Measurements from ENCODE around the gene RIPK1. TPM values are rescaled to one million over a fixed set of nuclear protein-coding genes. Genes with fewer than 3 reads are reported as not detected.

RIPK1 gene
- total and polyA plus RNA-seq, 9 of the 15 experiments (the other 6 are each of a cell fraction or from before 2014, with no cell fraction given) = 3.8 to 24.9 (median 17.7) TPM

DNA sequence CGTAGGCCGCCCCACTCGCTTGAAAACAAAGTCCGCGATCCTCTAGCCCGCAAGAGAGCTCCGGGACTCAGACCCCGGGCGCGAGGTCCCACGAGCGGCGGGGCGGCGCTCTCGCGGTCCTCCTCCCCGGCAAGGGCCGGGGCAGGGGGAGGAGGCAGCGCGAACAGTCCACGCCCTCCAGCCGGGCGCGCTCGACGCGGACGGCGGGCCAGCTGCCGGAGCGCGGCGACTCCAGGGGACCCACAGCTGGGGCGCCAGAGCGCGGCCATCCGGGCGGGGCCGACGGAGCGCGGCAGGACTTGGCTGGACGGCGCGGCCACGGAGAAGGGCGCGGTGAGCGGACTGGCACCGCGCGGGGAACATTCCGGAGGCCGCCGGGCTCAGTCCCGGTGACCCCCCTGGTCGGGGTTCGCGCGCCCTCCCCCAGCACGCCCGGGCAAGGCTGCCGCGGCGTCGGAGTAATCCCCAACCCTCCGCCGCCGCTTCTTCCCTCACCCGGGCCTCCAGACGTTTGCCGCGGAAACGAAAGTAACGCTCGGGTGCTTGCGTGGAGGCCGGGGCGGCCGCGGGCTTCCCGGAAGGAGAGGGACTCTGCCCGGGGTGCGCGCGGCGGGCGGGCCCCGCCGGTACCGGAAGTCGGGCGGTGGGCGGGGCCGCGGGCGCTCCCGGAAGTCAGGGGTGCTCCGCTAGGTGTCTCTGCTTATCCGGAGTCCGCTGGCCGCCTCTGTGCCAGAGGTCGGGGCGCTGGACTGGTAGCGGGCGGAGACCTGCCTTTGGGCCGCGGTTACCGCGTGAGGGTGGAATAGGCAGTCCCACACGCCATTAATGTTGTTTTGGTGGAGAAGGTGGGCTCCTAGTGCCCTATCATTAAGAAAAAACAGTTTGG is at the start of gene RIPK1 (continued):
- TF ChIP-seq, protein P1, sequence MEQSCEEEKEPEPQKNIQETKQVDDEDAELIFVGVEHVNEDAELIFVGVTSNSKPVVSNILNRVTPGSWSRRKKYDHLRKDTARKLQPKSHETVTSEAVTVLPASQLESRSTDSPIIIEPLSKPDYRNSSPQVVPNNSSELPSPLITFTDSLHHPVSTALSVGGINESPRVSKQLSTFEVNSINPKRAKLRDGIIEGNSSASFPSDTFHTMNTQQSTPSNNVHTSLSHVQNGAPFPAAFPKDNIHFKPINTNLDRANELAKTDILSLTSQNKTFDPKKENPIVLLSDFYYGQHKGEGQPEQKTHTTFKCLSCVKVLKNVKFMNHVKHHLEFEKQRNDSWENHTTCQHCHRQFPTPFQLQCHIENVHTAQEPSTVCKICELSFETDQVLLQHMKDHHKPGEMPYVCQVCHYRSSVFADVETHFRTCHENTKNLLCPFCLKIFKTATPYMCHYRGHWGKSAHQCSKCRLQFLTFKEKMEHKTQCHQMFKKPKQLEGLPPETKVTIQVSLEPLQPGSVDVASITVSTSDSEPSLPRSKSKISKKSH (CRISPR knock-in tag; IDR thresholded peaks at IDR 0.05) = no peak
- TF ChIP-seq ETS2 (tag; IDR thresholded peaks at IDR 0.05; ENCODE audit: borderline replicate concordance, poor library complexity, severe bottlenecking) = peak; percentile 10
- TF ChIP-seq ZNF717 (CRISPR knock-in tag; IDR thresholded peaks at IDR 0.05) = no peak
- peak; percentile 17; the same call in 1 of the 2 replicates for TF ChIP-seq ZNF407 (IDR thresholded peaks at IDR 0.05; ENCODE audit: low read depth)
- peak; percentile 80 for TF ChIP-seq PHF20 (IDR thresholded peaks at IDR 0.05; ENCODE audit: partially characterized antibody)
- peak; percentile 97; the same call in 1 of the 2 replicates for TF ChIP-seq KAT7 (CRISPR knock-in tag; IDR thresholded peaks at IDR 0.05; ENCODE audit: borderline replicate concordance)
- TF ChIP-seq, protein P2, sequence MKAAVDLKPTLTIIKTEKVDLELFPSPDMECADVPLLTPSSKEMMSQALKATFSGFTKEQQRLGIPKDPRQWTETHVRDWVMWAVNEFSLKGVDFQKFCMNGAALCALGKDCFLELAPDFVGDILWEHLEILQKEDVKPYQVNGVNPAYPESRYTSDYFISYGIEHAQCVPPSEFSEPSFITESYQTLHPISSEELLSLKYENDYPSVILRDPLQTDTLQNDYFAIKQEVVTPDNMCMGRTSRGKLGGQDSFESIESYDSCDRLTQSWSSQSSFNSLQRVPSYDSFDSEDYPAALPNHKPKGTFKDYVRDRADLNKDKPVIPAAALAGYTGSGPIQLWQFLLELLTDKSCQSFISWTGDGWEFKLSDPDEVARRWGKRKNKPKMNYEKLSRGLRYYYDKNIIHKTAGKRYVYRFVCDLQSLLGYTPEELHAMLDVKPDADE (conservative IDR thresholded peaks at IDR 0.05; ENCODE audit: control insufficient read depth, low read depth, low read length) = peak; percentile 78
- TF ChIP-seq SREBF1 (IDR thresholded peaks at IDR 0.05; ENCODE audit: borderline replicate concordance, low read depth, low read length) = no peak
